Measurements from ENCODE around the gene TNFRSF25.

DNA sequence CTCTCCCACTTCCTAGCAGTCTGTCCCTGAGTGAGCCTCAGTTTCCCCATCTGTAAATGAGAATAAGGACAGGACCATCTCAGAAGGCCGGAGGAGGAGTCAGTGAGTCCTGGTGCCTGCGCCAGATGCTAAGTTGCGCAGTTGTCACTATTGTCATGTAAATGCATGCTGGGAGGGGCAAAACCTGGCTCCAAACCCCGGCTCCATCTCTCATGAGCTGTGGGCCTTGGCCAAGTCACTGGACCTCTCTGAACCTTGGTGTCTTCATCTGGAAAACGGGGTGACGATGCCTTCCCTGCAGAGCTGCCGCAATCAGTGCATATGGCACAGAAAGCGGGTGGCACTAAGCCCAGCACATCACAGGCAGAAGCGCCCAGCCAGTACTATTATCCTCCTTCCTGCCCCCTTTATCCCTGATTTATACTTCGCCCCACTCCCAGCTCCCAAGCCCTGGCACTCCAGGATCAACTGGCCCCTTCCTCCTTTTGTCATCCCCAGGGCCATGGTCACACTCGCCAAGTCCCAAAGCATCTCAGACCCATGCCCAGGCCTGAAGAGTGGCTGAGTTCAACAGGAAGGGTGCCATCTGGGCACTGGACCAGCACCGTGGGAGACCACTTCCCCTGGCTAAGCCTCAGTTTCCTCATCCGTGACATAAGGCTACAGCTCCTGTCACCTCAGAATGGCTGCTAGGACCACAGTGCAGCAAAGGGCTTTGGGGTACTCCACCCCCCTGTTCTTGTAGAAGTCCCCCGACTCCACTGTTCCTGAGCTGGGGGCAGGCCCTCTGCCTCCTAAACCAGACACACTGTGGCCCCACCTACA is 29.8 kb upstream of the TNFRSF25 start:
- TF ChIP-seq POLR2A (IDR thresholded peaks at IDR 0.05) = no peak
- TF ChIP-seq CTCF (IDR thresholded peaks at IDR 0.05) = no peak
